HG03432 (cell line): Measurements from ENCODE around the gene POTEH.
"Not testable (repeated sequence)": the region's sequence is repeated elsewhere in the genome, so short reads cannot be mapped to it uniquely, and the experiment has no call there.

ENCODE experiments used
- ATAC-seq: cut with Tn5 transposase; IDR thresholded peaks from one replicate; pipeline ENCODE4 v1.9.1; 2021; ENCODE audit warnings: mild to moderate bottlenecking, moderate library complexity; ENCODE audit not compliant: unreplicated experiment

Gene POTEH

DNA sequence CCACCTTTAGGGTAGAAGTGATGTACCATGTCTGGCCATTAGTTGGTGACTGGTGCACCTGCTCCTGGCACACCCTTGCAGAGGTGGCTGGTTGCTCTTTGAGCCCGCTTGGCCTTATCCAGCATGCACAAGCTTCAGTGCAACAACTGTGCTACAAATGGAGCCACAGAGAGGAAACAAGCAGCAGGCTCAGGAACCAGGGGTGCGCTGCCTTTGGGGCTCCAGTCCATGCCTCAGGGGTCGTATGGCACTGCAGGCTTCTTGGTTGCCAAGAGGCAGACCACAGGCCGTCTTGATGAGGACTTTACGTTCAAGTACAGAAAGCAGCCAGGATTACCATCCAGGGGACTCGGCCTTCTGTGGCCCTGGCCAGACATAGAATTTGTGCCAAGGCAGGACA lies 44.6 kb downstream of the POTEH start:
- ATAC-seq = not testable (repeated sequence)

DNA sequence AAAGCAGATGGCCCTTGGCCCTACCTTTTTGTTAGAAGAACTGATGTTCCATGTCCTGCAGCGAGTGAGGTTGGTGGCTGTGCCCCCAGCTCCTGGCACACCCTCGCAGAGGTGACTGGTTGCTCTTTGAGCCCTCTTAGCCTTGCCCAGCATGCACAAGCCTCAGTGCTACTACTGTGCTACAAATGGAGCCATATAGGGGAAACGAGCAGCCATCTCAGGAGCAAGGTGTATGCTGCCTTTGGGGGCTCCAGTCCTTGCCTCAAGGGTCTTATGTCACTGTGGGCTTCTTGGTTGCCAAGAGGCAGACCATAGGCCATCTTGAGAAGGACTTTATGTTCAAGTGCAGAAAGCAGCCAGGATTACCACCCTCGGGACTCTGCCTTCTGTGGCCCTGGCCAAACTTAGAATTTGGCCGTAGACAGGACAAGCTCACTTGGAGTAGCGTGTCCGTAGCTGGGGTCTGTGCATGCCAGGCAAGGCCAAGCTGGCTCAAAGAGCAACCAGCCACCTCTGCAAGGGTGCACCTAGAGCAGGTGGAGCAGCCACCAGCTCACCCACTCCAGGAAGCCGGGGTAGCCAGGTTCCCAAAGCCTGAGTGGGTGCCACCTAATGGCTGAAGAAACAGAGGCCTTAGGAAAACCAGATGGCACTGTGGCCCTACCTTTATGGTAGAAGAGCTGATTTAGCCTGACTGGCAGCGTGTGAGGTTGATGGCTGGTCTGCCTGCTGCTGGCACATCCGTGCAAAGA lies 48.5 kb downstream of the POTEH start:
- not testable (repeated sequence) for ATAC-seq

DNA sequence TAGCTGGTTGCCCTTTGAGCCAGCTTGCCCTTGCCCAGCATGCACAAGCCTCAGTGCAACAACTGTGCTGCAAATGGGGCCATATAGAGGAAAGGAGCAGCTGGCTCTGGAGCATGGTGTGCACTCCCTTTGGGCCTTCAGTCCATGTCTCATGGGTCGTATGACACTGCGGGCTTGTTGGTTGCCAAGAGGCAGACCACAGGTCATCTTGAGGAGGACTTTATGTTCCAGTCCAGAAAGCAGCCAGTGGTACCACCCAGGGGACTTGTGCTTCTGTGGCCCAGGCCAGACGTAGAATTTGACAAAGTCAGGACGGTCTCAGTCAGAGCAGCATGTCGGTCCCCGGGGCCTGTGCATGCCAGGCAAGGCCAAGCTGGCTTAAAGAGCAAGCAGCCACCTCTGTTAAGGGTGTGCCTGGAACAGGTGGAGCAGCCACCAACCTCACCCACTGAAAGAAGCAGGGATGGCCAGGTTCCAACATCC lies 49.1 kb downstream of the POTEH start:
- ATAC-seq = not testable (repeated sequence)

DNA sequence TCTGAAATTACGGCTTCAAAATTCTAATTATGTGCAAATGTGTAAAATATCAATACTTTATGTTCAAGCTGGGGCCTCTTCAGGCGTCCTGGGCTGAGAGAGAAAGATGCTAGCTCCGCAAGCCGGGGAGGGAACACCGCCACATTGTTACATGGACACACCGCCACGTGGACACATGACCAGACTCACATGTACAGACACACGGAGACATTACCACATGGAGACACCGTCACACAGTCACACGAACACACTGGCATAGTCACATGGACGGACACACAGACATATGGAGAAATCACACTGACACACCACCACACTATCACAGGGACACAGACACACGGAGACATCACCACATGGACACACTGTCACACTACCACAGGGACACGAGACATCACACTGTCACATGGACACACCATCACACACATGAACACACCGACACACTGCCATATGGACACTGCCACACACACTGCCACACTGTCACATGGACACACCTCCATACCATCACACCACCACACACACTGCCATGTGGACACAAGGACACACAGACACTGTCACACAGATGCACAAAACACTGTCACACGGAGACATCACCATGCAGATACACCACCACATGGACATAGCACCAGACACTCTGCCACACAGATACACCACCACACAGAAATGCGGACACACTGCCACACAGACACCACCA lies 58.0 kb downstream of the POTEH start:
- ATAC-seq = not testable (repeated sequence)

DNA sequence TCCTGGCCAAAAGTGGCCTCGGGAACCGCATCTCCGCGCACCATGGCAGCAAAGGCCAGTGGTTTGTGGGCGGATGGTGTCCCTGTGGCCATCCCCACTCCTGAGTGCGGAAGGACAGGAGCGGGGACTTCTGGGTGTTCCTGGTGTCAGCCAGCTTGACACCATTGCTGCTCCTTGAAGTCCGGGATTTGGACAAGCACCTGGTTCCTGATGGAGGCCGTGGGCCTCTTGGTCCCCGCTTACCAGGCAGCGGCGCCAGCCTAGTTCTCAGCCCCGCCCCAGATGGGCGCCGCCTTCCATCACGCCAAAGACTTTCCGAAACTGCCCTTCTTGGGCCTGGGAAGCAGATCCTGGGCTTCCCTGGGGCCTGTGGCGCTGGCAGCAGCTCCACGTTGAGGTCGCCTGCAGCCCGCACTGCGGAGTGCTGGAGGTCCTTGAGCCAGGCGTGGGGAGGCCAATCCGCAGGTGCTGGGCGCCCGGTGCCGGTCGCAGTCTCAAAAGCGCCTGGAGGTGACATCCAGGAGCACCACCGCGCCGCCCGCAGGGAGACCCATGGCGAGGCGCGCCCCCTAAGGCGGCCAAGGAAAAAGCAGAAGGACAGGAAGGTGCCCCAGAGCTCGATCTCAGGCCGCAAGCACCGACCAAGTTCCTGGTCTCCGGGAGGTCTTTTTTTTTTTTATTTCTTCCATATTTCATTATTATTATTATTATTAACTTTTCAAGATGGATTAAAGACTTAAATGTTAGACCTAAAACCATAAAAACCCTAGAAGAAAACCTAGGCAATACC lies 59.5 kb downstream of the POTEH start:
- ATAC-seq = not testable (repeated sequence)

DNA sequence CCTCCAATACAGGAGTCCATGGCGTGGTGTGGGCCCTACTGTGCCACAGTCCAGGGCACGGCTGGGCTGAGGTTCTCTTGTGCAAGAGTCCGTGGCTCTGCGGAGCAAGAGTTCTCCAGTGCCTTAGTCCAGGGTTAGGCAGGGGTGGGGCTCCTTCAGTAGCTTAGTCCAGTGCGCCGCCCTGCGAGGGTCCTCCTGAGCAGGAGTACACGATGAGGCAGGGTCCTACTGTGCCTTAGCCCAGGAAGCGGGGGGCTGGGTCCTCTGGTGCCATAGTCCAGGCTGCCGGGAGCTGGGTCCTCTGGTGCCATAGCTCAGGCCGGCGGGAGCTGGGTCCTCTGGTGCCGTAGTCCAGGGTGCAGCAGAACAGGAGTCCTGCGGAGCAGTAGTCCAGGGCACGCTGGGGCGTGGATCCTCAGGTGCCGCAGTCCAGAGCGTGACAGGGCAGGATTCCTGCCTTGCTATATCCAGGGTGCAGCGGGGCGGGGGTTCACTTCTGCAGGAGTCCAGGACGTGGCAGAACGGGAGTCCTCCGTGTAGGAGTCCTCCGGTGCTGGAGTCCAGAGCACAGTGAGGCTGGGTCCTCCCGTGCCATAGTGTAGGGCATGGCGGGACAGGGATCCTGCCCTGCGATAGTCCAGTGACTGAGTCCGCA lies 69.7 kb downstream of the POTEH start:
- ATAC-seq = not testable (repeated sequence)

DNA sequence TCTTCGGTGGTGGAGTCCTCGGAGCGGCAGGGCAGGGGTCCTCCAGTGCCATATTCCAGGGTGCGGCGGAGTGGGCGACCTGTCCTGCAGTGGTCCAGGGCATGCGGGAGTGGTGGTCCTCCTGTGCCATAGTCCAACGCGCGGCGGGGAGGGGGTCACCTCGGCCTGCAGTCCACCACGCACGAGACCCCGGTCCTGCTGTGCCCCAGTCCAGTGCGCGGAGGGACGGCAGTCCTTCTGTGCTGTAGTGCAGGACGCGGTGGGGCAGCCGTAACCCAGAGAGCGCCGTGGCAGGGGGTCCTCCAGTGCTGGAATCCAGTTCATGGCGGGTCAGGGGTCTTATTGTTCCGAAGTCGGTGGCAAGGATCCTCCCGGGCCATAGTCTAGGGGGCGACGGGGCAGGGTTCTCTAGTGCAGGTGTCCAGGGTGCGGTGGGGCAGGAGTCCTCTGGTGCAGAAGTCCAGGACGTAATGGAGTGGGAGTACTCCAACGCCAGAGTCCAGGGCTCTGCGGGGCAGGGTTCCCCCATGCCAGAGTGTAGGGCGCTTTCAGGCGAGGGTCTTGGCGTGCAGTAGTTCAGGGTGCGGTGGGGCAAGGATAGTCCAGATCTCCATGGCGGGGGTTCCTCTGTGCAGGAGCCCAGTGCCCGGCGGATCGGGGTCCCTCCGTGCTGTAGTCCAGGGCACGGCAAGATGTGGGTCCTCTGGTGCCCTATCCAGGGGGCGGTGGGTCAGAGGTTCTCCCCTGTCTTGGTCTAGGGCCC lies 70.7 kb downstream of the POTEH start:
- ATAC-seq = not testable (repeated sequence)

DNA sequence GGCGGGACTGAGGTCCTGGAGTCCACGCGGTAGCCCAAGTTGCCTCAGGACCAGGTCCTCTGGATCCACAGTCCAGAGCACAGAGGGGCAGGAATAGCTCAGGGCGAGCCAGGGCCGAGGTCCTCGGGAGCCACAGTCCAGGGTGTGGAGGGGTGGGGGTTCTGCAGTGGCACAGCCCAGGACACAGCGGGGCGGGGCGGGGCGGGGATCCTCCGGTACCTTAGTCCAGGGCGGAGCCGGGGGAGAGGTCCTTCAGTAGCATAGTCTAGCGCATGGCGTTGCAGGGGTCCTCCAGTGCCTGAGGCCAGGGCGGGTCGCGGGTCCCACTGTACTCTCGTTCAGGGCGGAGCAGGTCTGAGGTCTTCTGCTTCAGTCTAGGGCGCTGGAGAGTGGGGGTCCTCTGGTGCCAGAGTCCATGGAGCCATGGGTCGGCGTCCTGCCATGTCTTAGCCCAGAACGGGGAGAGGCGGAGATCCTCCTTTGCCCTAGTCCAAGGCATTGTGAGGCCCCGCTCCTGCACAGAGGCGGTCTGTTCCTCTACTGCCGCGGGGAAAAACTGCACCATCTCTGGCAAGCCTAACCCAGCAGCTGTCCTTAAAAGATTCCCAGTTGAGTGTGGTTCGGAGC lies 71.4 kb downstream of the POTEH start:
- not testable (repeated sequence) for ATAC-seq

DNA sequence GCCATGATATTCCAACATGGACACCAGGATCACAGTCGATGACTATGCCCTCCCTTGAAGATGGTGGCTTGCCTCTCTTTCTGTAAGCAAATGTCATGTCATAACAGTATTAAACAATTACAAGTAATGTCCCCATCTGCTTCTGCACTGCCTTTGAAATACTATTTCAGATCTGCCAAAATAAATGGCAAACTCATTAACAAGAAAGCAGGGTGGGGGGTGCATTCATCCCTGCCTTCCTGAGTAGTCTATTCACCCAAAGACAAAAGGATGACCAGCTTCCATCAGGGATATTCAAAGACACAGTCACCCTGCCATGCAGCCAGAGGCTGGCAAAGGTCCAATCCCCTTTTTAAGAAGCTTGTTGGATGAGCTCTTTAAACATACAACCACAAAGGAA lies 73.7 kb downstream of the POTEH start:
- not testable (repeated sequence) for ATAC-seq
